GM18519 (cell line): ENCODE data around the gene ENTR1.

Experiments used
- ATAC-seq: cut with Tn5 transposase; IDR thresholded peaks from one replicate; pipeline ENCODE4 v1.9.1; 2021; ENCODE audit warnings: mild to moderate bottlenecking, moderate library complexity; ENCODE audit not compliant: unreplicated experiment, low FRiP score

ENTR1 gene

GRCh38 chr9:136410500-136411287, at the start of gene ENTR1, which contains the start of gene PMPCA:
TSS of gene ENTR1 (minus strand) at chr9:136410614. CDS start at chr9:136410397, 217 bp downstream.
TSS of gene PMPCA (plus strand) at chr9:136410658. CDS start at chr9:136410669, 11 bp downstream.
- peak; percentile 47 for ATAC-seq

GRCh38 chr9:136459425-136459824, 49.0 kb upstream of the ENTR1 start:
- ATAC-seq = no peak

- ATAC-seq = no peak
These were observed 46.9 kb upstream of the ENTR1 start for GRCh38 chr9:136457326-136457725.

- ATAC-seq = no peak
These were observed 45.8 kb upstream of the ENTR1 start for GRCh38 chr9:136456258-136456657.

- ATAC-seq = no peak
These were observed 44.9 kb upstream of the ENTR1 start for GRCh38 chr9:136455043-136456002.

GRCh38 chr9:136454026-136454796, 43.8 kb upstream of the ENTR1 start:
- ATAC-seq = no peak

- ATAC-seq = no peak
These were observed 42.9 kb upstream of the ENTR1 start for GRCh38 chr9:136453326-136453725.

GRCh38 chr9:136451221-136451877, 40.9 kb upstream of the ENTR1 start:
- ATAC-seq = no peak

- no peak for ATAC-seq
These were observed 38.2 kb upstream of the ENTR1 start for GRCh38 chr9:136448655-136449054.

GRCh38 chr9:136447173-136447778, 36.9 kb upstream of the ENTR1 start:
- ATAC-seq = no peak

GRCh38 chr9:136445799-136446198, 35.4 kb upstream of the ENTR1 start:
- no peak for ATAC-seq

GRCh38 chr9:136444102-136444501, 33.7 kb upstream of the ENTR1 start:
- ATAC-seq = no peak

- no peak for ATAC-seq
These were observed 33.3 kb upstream of the ENTR1 start for GRCh38 chr9:136443687-136444086.

GRCh38 chr9:136443087-136443486, 32.7 kb upstream of the ENTR1 start:
- ATAC-seq = no peak

- no peak for ATAC-seq
These were observed 31.9 kb upstream of the ENTR1 start for GRCh38 chr9:136442265-136442664.

- ATAC-seq = no peak
These were observed 31.3 kb upstream of the ENTR1 start for GRCh38 chr9:136441681-136442245.

GRCh38 chr9:136441191-136441680, 30.8 kb upstream of the ENTR1 start:
- no peak for ATAC-seq

GRCh38 chr9:136439481-136440408, 29.3 kb upstream of the ENTR1 start, which contains the start of gene INPP5E:
TSS of gene INPP5E (minus strand) at chr9:136439845. CDS start at chr9:136439419, 426 bp downstream.
- ATAC-seq = peak; percentile 34
